ENCODE measurements around the gene CNNM2. TPM values are rescaled to one million over a fixed set of nuclear protein-coding genes. Genes with fewer than 3 reads are reported as not detected.

The CNNM2 gene
- total RNA-seq: 2.2 and 4.9 TPM in 2 replicates

DNA sequence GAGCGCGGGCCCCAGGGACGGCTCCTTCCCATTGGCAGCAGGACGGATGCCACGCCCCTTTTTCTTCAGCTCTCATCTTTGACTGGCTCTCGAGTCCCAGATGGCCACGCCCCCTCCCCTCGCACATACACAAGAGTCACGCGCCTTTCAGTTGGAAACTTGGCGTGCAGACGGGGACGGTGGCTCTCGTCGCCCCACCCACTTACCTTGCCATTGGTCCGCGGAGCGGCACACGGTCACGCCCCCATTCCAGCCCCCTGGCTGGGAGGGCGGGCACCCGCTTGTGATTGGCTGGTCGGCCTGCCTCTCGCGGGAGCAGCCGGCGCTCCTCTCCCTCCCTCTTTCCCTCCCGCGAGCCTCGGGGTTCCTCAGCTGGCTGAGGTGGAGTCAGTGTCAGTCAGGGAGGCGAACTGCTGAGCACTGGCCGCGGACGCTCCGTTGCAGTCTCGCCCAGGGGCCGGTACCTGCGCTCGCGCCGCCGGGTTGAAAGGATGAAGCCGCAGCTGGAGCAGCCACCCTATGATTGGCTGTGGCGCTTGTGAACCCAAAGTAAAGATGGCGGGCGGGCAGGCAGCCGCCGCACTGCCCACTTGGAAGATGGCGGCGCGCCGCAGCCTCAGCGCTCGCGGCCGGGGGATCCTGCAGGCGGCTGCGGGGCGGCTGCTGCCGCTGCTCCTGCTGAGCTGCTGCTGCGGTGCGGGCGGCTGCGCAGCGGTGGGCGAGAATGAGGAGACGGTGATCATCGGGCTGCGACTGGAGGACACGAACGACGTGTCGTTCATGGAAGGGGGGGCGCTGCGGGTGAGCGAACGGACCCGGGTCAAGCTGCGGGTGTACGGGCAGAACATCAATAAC lies at the start of gene CNNM2:
Gene CNNM2 (plus strand): TSS at position 333 of the 855 bp plus-strand sequence. CDS start 187 bp downstream, at position 520.
- peak; percentile 99 for DNase-seq (ENCODE audit: low read depth, low spot score)

- DNase-seq (ENCODE audit: low read depth, low spot score): no peak
Observed at GRCh38 chr10:102868911-102869257, 49.2 kb upstream of the CNNM2 start.

GRCh38 chr10:102869258-102870198 lies 48.6 kb upstream of the CNNM2 start, which contains the start of gene AS3MT:
Gene AS3MT, plus strand, starts transcription at chr10:102869470. Its CDS starts 123 bp downstream, at chr10:102869593.
- DNase-seq (ENCODE audit: low read depth, low spot score): no peak

- DNase-seq (ENCODE audit: low read depth, low spot score): no peak
Observed at GRCh38 chr10:102870221-102870620, 47.9 kb upstream of the CNNM2 start.

DNA sequence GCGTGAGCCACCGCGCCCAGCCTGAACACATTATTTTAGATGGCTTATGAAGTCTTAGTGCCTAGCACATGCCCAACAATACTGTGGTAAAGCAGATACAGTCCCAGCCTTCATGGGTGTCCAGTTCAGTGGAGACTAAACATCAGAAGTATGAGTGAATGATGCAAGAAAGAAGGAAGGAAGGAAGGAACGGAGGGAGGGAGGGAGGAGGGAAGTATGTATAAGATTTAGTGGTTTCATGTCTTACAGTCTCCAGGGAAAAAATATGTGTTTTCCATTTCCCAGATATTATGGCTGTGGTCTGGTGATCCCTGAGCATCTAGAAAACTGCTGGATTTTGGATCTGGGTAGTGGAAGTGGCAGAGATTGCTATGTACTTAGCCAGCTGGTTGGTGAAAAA lies 45.9 kb upstream of the CNNM2 start:
- no peak for DNase-seq (ENCODE audit: low read depth, low spot score)

- DNase-seq (ENCODE audit: low read depth, low spot score): no peak
Observed at GRCh38 chr10:102876747-102877153, 41.3 kb upstream of the CNNM2 start.

- DNase-seq (ENCODE audit: low read depth, low spot score): no peak
Observed at GRCh38 chr10:102878629-102879028, 39.5 kb upstream of the CNNM2 start.

- DNase-seq (ENCODE audit: low read depth, low spot score): no peak
Observed at GRCh38 chr10:102880256-102880655, 37.8 kb upstream of the CNNM2 start.

GRCh38 chr10:102888048-102888447 lies 30.0 kb upstream of the CNNM2 start:
- DNase-seq (ENCODE audit: low read depth, low spot score): no peak

DNA sequence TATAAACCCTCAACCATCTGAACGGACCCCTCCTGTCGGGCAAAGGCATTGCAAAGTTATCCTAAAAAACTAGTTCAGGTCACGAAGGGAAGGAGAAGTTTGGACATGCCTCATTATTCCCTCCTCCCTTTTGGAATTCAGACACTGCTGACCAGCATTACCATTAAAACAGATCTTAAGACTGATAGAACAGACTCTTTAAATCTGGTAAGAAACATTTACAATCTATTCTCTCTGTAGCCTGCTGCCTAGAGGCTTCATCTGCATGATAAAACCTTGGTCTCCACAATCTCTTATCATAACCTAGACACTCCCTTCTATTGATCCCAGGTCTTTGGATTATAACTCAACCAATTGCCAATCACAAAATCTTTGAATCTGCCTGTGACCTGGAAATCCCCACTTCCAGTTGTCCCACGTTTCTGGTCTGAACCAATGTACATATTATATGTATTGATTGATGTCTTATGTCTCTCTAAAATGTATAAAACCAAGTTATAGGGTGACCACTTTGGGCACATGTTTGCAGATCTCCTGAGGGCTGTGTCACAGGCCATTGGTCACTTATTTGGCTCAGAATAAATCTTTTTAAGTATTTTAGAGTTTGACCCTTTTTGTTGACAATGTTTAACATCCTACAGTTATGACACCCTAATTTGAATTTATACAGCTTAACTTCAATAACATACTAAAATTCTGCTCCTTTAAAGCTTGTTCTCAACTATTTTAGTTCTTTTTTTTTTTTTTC lies 23.5 kb upstream of the CNNM2 start:
- no peak for DNase-seq (ENCODE audit: low read depth, low spot score)

DNA sequence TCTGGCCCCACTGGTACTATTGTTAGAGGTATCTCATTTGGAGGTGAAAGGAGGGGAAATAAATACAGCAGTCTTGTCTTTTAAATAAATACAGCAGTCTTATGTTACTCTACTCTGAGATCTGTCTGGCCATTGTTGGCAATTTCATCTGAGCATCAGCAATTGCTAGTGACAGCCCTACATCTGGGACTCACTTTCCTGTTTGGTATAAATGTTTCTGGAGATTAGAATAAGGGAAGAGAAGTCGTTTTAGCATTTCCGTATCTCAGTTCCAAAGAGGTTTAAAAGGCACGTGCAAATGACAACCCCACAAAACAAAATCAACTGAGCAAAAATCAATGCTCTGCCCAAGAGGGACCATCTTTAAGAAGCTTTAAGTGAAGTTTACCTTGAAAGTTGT lies 18.1 kb upstream of the CNNM2 start:
- no peak for DNase-seq (ENCODE audit: low read depth, low spot score)

GRCh38 chr10:102904346-102904745 lies 13.7 kb upstream of the CNNM2 start:
- DNase-seq (ENCODE audit: low read depth, low spot score): no peak

DNA sequence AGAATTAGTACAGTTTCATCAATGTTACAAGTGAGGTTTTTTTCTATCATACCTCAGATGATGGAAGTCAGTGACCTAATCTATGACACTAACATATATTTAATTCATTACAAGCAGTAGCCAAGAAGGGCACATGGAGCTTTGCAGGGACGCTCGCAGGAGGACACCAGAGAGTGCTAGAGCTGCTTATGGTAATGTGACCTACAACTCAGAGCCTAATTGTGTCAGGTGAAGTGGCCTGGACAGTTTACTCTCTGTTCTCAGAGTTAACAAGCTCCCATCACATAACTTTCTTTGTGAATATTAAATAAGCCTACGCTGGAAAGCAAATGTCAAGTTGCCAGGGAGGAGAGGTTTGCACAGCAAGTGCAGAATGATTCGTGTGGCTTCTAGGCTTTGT lies 11.6 kb upstream of the CNNM2 start:
- DNase-seq (ENCODE audit: low read depth, low spot score): no peak

DNA sequence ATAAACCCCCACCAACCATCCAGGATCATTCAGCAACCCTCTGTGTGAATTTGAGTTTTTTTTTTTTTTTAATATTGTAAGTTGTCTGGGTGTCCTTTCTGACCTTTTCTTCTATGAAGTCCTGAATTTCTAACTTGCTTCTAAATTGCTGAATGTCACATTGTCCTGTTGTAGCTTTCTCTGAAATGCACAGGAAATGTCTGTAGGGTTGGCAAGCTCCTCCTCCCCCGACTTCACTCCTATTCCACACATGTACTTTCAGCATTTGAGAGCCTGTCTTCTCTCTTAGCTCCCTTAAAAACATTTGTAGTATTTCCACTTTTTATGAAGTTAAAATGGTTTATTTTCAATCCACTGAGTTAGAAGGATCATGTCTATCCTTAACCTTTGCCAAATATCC lies 3.3 kb upstream of the CNNM2 start:
- no peak for DNase-seq (ENCODE audit: low read depth, low spot score)

- no peak for DNase-seq (ENCODE audit: low read depth, low spot score)
Observed at GRCh38 chr10:102916173-102916572, 1.9 kb upstream of the CNNM2 start.

- peak; percentile 29 for DNase-seq (ENCODE audit: low read depth, low spot score)
Observed at GRCh38 chr10:102917314-102917961, 656 bp upstream of the CNNM2 start.

- no peak for DNase-seq (ENCODE audit: low read depth, low spot score)
Observed at GRCh38 chr10:102918817-102919245, 737 bp downstream of the CNNM2 start.

DNA sequence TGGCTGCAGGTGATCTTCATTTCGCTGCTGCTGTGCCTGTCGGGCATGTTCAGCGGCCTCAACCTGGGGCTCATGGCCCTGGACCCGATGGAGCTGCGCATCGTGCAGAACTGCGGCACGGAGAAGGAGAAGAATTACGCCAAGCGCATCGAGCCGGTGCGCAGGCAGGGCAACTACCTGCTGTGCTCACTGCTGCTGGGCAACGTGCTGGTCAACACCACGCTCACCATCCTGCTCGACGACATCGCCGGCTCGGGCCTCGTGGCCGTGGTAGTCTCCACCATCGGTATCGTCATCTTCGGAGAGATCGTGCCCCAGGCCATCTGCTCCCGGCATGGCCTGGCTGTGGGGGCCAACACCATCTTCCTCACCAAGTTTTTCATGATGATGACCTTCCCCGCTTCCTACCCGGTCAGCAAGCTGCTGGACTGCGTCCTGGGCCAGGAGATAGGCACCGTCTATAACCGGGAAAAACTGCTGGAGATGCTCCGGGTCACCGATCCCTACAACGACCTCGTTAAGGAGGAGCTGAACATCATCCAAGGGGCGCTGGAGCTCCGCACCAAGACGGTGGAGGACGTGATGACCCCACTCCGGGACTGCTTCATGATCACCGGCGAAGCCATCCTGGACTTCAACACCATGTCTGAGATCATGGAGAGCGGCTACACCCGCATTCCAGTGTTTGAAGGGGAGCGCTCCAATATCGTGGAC lies 1.3 kb downstream of the CNNM2 start:
- no peak for DNase-seq (ENCODE audit: low read depth, low spot score)

DNA sequence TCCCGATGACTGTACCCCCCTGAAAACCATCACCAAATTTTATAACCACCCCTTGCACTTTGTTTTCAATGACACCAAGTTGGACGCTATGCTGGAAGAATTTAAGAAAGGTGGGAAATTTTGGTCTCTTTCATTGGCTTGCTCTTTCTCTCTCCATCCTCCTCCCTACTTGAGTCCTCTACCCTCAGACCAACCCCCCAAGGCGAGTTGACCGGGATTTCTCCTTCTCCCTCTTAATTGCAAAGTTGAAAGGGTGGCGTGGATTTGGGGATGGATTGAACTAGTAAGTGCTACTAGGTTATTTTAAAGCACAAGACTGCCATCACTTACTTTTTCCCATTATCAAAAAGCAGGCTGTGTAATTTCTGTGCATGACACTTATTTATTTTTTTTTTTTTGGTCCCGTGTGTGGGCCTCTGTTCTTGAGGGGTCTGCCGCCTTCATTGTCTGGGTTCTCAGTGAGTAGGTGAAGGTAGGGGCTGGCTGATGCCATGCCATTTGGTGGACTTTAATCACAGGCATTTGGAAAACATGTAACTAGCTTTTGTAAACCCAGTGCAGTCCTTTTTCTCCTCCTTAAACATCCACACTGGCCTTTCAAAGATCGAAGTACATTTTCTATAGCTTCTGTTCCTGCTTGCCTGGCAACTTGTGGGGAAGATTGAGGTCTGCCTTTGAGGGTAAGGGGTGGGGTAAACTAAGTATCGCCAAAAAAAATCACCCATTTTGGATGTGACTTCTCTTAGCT lies 2.1 kb downstream of the CNNM2 start:
- no peak for DNase-seq (ENCODE audit: low read depth, low spot score)

DNA sequence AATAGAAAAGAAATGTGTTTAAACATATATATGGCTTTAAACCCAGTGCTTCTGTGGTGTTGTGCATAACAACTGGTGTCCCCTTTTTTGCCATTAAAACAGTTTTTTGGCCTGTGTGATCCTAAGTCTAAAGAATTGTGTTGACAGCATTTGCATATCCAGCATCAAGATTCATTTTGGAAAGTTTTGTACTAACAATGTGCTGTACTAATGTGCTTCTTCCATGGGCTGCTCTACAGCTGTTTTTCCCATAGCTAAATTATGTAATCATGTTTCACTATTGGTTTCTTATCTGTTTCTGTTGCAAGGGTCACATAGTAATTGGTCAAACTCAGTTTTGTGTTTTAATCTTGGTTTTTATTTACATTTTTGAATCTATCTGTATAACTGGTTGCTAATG lies 5.5 kb downstream of the CNNM2 start:
- DNase-seq (ENCODE audit: low read depth, low spot score): no peak
